ENCODE measurements around the gene BACH2.

DNA sequence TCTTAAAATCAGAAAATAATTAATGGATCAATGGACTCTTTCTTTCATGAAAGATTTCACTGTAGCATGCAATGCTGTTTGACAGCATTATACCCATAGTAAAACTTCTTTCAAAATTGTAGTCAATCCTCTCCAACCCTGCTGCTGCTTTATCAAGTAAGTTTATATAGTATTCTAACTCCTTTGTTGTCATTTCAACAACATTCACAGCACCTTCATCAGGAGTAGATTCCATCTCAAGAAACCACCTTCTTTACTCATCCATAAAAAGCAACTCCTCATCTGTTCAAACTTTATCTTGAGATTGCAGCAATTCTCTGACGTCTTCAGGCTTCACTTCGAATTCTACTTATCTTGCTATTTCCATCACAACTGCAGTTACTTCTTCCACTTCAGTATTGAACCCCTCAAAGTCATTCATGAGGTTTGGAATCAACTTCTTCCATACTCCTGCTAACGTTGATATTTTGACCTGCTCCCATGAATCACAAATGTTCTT is 26.4 kb upstream of the BACH2 start:
- TF ChIP-seq, protein P1, sequence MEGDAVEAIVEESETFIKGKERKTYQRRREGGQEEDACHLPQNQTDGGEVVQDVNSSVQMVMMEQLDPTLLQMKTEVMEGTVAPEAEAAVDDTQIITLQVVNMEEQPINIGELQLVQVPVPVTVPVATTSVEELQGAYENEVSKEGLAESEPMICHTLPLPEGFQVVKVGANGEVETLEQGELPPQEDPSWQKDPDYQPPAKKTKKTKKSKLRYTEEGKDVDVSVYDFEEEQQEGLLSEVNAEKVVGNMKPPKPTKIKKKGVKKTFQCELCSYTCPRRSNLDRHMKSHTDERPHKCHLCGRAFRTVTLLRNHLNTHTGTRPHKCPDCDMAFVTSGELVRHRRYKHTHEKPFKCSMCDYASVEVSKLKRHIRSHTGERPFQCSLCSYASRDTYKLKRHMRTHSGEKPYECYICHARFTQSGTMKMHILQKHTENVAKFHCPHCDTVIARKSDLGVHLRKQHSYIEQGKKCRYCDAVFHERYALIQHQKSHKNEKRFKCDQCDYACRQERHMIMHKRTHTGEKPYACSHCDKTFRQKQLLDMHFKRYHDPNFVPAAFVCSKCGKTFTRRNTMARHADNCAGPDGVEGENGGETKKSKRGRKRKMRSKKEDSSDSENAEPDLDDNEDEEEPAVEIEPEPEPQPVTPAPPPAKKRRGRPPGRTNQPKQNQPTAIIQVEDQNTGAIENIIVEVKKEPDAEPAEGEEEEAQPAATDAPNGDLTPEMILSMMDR (IDR thresholded peaks at IDR 0.05; ENCODE audit: insufficient read depth, low read length, poor library complexity, severe bottlenecking), result no peak
- TF ChIP-seq EZH2phosphoT487 (conservative IDR thresholded peaks at IDR 0.05; ENCODE audit: low read length), result no peak
